ENCODE measurements around the gene ERBB3. TPM values are rescaled to one million over a fixed set of nuclear protein-coding genes. Genes with fewer than 3 reads are reported as not detected.
"Not testable (repeated sequence)": the region's sequence is repeated elsewhere in the genome, so short reads cannot be mapped to it uniquely, and the experiment has no call there.

ERBB3 gene
- total RNA-seq, 1 donor from 2014 or later = 221 TPM

GRCh38 chr12:56046027-56046780 is 33.8 kb upstream of the ERBB3 start:
- no peak for TF ChIP-seq CTCF (IDR thresholded peaks at IDR 0.05; ENCODE audit: unreplicated experiment)
- peaks cover 12% of the 10 kb centered on the region for H3K4me1 Mint-ChIP-seq (ENCODE audit: low read depth)
- DNase-seq (ENCODE audit: low spot score, unreplicated experiment) = no peak
- peak overlapping the region; percentile 84 for H3K27ac Mint-ChIP-seq
- H3K36me3 Mint-ChIP-seq (ENCODE audit: insufficient read depth) = peaks cover 11% of the 10 kb centered on the region
- H3K27me3 Mint-ChIP-seq = no peaks in the 10 kb centered on the region
- H3K4me3 Mint-ChIP-seq (ENCODE audit: low read depth) = no peak overlapping the region
- no peaks in the 10 kb centered on the region for H3K9me3 Mint-ChIP-seq (ENCODE audit: low read depth)

- DNase-seq (ENCODE audit: low spot score, unreplicated experiment) = no peak
- Mint-ChIP-seq H3K27ac (no peak overlapping the region), H3K4me3 (ENCODE audit: low read depth) (no peak overlapping the region), H3K9me3 (ENCODE audit: low read depth) (no peaks in the 10 kb centered on the region), H3K4me1 (ENCODE audit: low read depth) (no peaks in the 10 kb centered on the region), H3K36me3 (ENCODE audit: insufficient read depth) (no peaks in the 10 kb centered on the region), H3K27me3 (no peaks in the 10 kb centered on the region)
- no peak for TF ChIP-seq CTCF (IDR thresholded peaks at IDR 0.05; ENCODE audit: unreplicated experiment)
These were observed 26.5 kb upstream of the ERBB3 start for GRCh38 chr12:56053407-56053893.

GRCh38 chr12:56059964-56060363 is 20.0 kb upstream of the ERBB3 start:
- DNase-seq (ENCODE audit: low spot score, unreplicated experiment); H3K27me3 Mint-ChIP-seq; H3K4me1 Mint-ChIP-seq (ENCODE audit: low read depth); H3K4me3 Mint-ChIP-seq (ENCODE audit: low read depth); H3K27ac Mint-ChIP-seq; H3K9me3 Mint-ChIP-seq (ENCODE audit: low read depth); H3K36me3 Mint-ChIP-seq (ENCODE audit: insufficient read depth): not testable (repeated sequence)

GRCh38 chr12:56061982-56062381 is 18.0 kb upstream of the ERBB3 start:
- Mint-ChIP-seq H3K9me3 (ENCODE audit: low read depth) (no peaks in the 10 kb centered on the region), H3K4me1 (ENCODE audit: low read depth) (no peaks in the 10 kb centered on the region), H3K27me3 (peaks cover 4% of the 10 kb centered on the region), H3K36me3 (ENCODE audit: insufficient read depth) (no peaks in the 10 kb centered on the region), H3K4me3 (ENCODE audit: low read depth) (no peak overlapping the region), H3K27ac (peak overlapping the region; percentile 73)
- no peak for DNase-seq (ENCODE audit: low spot score, unreplicated experiment)
- no peak for TF ChIP-seq CTCF (IDR thresholded peaks at IDR 0.05; ENCODE audit: unreplicated experiment)

- no peak for TF ChIP-seq CTCF (IDR thresholded peaks at IDR 0.05; ENCODE audit: unreplicated experiment)
- Mint-ChIP-seq H3K27ac (no peak overlapping the region), H3K27me3 (peaks cover 4% of the 10 kb centered on the region), H3K4me1 (ENCODE audit: low read depth) (no peaks in the 10 kb centered on the region), H3K4me3 (ENCODE audit: low read depth) (no peak overlapping the region), H3K9me3 (ENCODE audit: low read depth) (no peaks in the 10 kb centered on the region), H3K36me3 (ENCODE audit: insufficient read depth) (no peaks in the 10 kb centered on the region)
- DNase-seq (ENCODE audit: low spot score, unreplicated experiment) = no peak
These were observed 17.0 kb upstream of the ERBB3 start for GRCh38 chr12:56062996-56063395.

- H3K4me3 Mint-ChIP-seq (ENCODE audit: low read depth) = no peak overlapping the region
- no peak overlapping the region for H3K27ac Mint-ChIP-seq
- TF ChIP-seq CTCF (IDR thresholded peaks at IDR 0.05; ENCODE audit: unreplicated experiment) = no peak
- no peaks in the 10 kb centered on the region for H3K9me3 Mint-ChIP-seq (ENCODE audit: low read depth)
- DNase-seq (ENCODE audit: low spot score, unreplicated experiment) = no peak
- H3K4me1 Mint-ChIP-seq (ENCODE audit: low read depth) = peaks cover 3% of the 10 kb centered on the region
- no peaks in the 10 kb centered on the region for H3K36me3 Mint-ChIP-seq (ENCODE audit: insufficient read depth)
- H3K27me3 Mint-ChIP-seq = no peaks in the 10 kb centered on the region
These were observed 8.3 kb upstream of the ERBB3 start for GRCh38 chr12:56071648-56072047.
